LNCaP clone FGC (cell line): ENCODE measurements around the gene TRIM7.

Experiments
- DNase-seq: peaks from one replicate; pipeline ENCODE4 v3.0.0-alpha.2; 2011; ENCODE audit warnings: low read depth
- H3K4me3 ChIP-seq: 2 replicates; pipeline ENCODE4 v1.5.1; 2011; ENCODE audit warnings: mild to moderate bottlenecking, low read depth, low read length, control low read depth
- CTCF ChIP-seq: IDR thresholded peaks from 2 replicates; pipeline ENCODE4 v1.5.1; 2012; ENCODE audit warnings: mild to moderate bottlenecking; ENCODE audit not compliant: control insufficient read depth, insufficient read depth; ENCODE audit errors: extremely low read depth

The TRIM7 gene

DNA sequence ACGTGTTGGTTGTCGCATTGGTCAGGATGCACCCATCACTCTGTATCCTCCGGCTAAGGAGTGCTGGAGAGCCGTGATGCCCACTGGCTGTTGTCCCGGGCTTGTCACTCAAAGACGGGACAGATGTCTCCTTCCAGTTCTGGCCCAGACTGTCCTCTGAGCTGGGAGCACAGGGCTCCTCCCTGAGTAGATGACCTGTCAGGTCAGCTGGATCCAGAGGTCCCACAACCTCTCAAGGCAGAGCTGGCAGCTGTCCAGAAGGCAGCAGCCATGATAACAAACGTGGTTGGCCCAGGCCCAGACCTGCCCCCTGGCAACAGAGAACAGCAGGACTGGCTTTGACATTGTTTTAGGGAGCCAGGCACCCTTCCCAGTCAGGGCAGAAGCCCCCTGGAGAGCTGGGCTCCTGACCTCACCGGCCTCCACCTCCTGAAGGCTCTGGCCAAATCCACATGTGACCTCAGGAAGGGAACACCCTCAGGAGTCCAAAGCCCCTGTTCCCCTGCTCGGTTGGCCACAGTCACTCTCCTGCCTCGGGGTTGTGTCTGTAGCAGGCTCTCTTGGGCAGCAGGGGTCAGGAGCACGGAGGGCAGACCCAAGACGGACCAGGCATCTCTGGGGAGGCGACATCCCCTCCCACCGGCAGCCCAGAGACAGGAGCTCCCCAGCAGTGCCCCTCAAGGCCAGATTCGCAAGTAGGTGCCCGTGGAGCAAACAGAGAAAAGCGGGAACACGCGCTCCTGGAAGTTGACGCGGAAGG is 10.3 kb downstream of the TRIM7 start:
- TF ChIP-seq CTCF, result no peak
- DNase-seq, result no peak

DNA sequence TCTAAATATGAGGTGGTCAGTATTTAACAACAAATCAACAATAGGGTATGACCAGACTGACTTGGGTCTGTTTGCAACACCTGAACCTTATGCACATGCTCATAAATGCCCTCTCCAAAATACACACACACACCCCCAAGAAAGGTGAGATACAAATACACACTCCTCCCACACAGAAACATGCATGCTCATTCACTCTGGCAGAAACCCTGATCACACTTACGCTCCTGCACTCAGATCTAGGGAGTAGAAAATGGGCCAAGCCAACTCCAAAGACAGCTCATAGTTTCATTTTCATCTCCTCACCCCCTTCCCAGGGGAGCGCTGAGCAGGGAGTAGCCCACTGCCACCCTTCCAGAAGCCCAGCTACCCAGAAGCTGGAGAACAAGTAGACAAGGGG is 11.3 kb downstream of the TRIM7 start:
- no peak overlapping the region for H3K4me3 ChIP-seq
- TF ChIP-seq CTCF, result no peak
- no peak for DNase-seq

More for the DNA sequence above, 10.3 kb downstream of the TRIM7 start:
- H3K4me3 ChIP-seq, result no peak overlapping the region

DNA sequence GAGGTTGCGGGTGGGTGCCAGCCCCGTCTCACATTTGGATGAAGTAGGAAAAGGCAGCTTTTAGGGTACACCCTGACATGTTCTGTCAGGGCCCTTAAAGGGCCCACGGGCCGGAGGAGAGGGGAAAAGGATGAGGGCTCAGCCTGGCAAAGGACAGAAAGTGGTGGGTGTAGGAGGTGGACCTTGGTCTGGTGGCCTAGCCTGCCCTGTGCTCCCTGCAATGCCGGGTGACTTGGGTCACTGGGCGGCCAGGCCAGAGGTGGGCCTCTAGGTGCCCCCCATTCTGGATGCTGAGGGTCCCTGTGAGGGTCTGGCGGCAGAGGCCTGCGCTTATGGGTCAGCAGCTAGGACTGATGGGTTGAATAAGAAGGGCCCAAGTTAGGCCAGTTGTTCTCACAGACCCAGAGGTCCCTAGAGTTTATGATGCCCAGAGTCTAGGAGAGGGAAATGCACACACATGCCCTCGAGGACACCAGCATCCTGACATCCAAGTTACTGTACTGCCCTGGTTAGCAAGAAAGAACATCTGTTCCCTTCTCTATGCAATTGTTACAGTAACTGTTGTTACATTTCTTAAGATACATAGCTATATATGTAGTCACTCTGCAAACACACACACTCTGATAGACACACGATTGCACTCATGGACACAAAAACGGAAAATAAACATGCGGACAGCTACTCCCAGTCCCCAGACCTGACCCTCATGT is 12.5 kb downstream of the TRIM7 start:
- no peak for TF ChIP-seq CTCF
- no peak for DNase-seq
- H3K4me3 ChIP-seq, result peak overlapping the region; percentile 64

- no peak for TF ChIP-seq CTCF
- DNase-seq, result peak; percentile 84
- H3K4me3 ChIP-seq, result peak overlapping the region; percentile 64
These were observed 13.3 kb downstream of the TRIM7 start for GRCh38 chr5:181191526-181192336.

DNA sequence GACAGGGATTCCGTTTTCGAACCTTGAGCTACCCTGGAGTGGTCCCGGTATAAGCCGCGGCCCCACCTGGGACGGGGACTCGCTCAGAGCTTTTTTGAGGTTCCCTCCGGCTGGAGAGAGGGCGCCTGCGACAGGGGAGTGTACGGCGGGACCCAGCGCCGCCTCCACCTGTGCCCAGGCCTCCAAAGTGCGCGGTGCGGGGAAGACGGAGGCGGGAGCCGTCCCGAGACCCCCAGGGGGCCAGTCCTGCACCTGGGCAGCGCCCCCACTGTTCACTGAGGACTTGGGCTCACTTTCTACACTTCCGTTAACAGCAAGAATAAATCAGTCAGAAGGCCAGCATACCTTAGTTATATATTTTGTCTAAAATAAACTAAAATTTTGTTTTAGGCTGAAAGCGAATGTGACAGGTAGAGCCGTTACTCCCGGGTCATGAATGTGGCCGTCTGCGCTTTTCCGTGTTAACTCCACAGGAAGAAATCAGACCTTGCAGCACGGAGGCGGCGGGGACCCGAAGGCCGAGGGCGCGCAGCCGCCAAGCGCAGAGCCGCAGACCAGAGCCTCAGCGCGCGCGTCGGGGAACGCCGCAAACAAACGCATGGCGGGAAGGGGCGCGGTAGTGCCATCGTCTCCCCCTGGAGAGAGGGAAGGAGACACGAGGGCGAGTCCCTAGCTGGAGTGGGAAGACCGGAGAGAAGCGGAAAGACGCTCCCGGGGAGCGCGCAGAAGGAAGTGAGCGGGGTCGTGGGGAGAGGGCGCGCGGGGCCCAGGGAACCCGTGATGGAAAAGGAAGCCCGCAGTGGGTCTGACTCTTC is 14.1 kb downstream of the TRIM7 start:
- TF ChIP-seq CTCF, result no peak
- H3K4me3 ChIP-seq, result peak overlapping the region; percentile 64
- DNase-seq, result no peak
